ENCODE data around the gene EIF2S2.

EIF2S2 gene

DNA sequence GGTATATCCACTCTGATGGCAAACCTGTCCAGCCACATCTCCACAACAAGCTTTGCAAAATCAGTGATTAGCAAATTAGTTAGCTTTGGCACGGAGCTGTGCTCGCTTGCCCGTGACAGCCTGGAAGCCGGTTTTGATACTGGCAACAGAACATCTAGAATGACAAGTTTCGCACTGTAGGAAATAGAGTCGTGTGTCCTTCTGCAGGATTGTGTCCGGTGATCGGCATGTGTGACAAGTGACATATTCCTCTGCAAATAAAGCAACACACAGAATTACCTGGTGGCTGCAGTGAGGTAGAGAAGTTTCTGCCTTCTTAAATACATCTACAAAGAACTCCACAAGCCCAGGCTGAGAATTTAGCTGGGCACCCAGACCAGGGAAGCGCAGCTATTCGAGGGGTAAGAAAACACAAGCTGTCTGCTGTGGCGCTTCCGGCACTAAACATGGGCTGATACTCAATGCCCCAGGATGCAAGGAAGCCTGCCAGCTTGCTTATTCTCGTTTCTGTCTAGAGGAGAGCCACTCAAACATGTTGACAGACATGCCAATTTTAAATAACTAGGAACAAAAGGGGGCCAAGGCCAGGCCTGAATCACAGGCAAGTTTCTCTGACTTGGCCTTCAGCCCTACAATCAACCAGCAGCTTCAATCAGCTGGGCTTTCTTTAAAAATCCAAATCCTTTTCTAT lies 22.2 kb downstream of the EIF2S2 start:
- Histone ChIP-seq H3K27ac (no peak overlapping the region), H3K27me3 (no peaks in the 10 kb centered on the region), H3K4me1 (ENCODE audit: control insufficient read depth in 1 of 2, insufficient read depth in 1 of 2, low read depth in 1 of 2, low read length in 1 of 2) (no peaks in the 10 kb centered on the region), H3K9me3 (no peaks in the 10 kb centered on the region), H3K36me3 (peaks cover 92% of the 10 kb centered on the region), H3K4me3 (ENCODE audit: low read depth in 1 of 2, low read length in 1 of 2) (no peak overlapping the region)
- TF ChIP-seq, protein P1, sequence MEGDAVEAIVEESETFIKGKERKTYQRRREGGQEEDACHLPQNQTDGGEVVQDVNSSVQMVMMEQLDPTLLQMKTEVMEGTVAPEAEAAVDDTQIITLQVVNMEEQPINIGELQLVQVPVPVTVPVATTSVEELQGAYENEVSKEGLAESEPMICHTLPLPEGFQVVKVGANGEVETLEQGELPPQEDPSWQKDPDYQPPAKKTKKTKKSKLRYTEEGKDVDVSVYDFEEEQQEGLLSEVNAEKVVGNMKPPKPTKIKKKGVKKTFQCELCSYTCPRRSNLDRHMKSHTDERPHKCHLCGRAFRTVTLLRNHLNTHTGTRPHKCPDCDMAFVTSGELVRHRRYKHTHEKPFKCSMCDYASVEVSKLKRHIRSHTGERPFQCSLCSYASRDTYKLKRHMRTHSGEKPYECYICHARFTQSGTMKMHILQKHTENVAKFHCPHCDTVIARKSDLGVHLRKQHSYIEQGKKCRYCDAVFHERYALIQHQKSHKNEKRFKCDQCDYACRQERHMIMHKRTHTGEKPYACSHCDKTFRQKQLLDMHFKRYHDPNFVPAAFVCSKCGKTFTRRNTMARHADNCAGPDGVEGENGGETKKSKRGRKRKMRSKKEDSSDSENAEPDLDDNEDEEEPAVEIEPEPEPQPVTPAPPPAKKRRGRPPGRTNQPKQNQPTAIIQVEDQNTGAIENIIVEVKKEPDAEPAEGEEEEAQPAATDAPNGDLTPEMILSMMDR (IDR thresholded peaks at IDR 0.05): no peak

DNA sequence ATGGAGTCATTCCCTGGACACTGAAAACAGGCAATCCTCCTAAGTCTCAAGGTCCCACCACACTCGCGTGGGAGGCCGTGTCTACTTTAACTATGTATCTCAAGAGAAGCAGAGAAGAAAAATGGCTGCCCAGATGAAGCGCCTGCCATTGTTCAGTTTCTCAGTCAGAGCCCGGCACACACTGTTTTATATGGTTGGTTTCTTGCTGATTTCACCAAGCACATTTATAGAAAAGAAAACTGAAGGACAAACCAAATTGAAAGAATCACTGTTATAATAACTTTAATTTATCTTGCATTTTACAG lies 22.9 kb downstream of the EIF2S2 start:
- no peaks in the 10 kb centered on the region for H3K9me3 ChIP-seq
- H3K4me3 ChIP-seq (ENCODE audit: low read depth in 1 of 2, low read length in 1 of 2): no peak overlapping the region
- H3K4me1 ChIP-seq (ENCODE audit: control insufficient read depth in 1 of 2, insufficient read depth in 1 of 2, low read depth in 1 of 2, low read length in 1 of 2): no peaks in the 10 kb centered on the region
- H3K27me3 ChIP-seq: no peaks in the 10 kb centered on the region
- TF ChIP-seq, protein P1 (IDR thresholded peaks at IDR 0.05): no peak
- peaks cover 92% of the 10 kb centered on the region for H3K36me3 ChIP-seq
- H3K27ac ChIP-seq: no peak overlapping the region

DNA sequence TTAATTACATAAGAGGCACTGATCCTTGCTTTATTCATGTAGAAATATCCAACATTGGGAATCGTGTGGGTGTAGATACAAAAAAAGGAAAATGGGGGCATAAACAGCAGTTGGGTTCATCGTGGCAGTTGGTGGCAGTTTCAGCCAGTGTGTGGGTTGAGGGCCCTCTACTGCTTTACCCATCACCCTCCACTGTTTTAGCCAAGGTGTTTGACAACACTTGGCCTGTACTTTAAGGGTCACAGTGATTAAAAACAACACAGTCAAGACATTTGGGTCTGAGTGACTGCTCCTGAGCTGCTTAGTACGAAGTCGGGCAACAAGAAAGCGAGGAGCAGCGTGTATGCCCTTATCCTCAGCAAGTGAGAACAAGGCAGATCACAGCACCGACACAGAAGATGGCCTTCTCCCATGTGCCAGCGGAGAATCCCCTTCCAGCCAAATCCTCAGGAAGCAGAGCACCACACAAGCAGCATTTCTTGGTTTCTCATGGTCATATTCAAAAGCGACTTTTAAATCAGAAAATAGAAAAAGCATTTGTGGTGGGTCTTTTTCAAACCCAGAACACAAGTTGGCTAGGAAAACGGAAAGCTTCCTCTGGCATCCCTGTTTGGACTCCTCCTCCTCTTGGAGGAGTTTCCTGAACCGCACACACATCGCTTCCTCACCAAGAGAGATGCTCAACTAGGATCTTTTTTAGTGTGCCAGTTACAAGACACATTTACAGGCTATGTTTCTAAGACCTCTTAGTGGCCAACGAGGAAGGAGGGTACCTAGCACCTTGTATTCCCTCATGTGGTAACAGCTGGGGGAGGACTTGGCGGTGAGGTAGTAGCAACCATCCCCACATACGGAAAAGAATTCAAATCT lies 23.5 kb downstream of the EIF2S2 start:
- Histone ChIP-seq H3K36me3 (peaks cover 92% of the 10 kb centered on the region), H3K4me1 (ENCODE audit: control insufficient read depth in 1 of 2, insufficient read depth in 1 of 2, low read depth in 1 of 2, low read length in 1 of 2) (no peaks in the 10 kb centered on the region), H3K27me3 (no peaks in the 10 kb centered on the region), H3K4me3 (ENCODE audit: low read depth in 1 of 2, low read length in 1 of 2) (no peak overlapping the region), H3K27ac (no peak overlapping the region), H3K9me3 (no peaks in the 10 kb centered on the region)
- TF ChIP-seq, protein P1 (IDR thresholded peaks at IDR 0.05): no peak

DNA sequence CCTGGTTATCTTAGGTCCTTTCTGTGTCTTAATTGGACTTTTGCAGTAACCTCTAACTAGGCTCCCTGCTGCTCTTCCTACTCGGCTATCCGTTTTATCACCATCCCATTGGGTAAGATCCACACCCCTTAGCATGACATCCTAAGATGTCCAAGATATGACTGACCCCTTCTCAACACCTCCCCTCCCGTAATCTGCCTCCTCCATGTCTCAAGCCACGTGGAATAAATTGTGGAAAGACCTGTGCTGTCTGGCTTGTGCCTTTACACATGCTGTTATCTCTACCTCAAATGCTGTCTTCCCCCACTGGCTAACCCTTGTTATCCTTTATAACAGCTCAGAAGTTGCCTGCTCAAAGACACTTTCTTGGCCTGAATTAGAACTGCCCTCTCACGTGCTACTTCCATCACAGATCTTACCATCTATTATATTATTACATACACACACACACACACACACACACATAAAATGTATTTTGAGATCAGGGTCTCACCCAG lies 26.5 kb downstream of the EIF2S2 start:
- H3K9me3 ChIP-seq: no peaks in the 10 kb centered on the region
- peaks cover 96% of the 10 kb centered on the region for H3K36me3 ChIP-seq
- H3K27ac ChIP-seq: no peak overlapping the region
- H3K27me3 ChIP-seq: no peaks in the 10 kb centered on the region
- H3K4me3 ChIP-seq (ENCODE audit: low read depth in 1 of 2, low read length in 1 of 2): no peak overlapping the region
- no peaks in the 10 kb centered on the region for H3K4me1 ChIP-seq (ENCODE audit: control insufficient read depth in 1 of 2, insufficient read depth in 1 of 2, low read depth in 1 of 2, low read length in 1 of 2)
- TF ChIP-seq, protein P1 (IDR thresholded peaks at IDR 0.05): no peak

DNA sequence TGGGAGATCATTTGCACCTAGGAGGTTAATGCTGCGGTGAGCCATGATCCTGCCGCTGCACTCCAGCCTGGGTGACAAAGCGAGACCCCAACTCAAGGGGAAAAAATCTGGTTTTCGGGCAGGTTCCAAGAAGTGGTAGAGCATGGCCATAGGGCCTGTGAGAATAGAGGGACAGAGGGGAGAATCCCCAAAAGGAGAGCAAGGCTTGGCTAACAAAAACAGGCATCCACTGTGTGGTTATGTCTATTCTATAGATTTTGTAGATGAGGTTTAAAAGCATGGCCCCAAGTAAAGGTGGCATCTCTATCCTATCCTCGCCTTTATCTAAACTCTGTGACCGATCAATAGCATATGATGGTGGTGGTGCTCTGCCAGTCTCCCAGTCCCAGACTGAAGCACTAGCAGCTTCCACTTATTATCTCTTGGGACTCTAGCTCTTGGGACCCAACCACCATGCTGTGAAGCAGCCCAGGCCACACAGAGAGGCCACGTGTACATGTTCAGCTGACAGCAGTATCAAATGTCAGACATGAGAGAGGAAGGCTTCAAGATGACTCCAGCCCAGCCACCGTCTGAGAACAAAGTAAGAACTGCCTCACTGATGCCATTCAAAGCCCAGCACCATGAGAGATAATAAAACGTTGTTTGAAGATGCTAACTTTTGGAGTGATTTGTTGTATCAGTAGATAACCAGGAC lies 27.7 kb downstream of the EIF2S2 start:
- H3K27me3 ChIP-seq: no peaks in the 10 kb centered on the region
- TF ChIP-seq, protein P1 (IDR thresholded peaks at IDR 0.05): no peak
- H3K9me3 ChIP-seq: no peaks in the 10 kb centered on the region
- H3K4me1 ChIP-seq (ENCODE audit: control insufficient read depth in 1 of 2, insufficient read depth in 1 of 2, low read depth in 1 of 2, low read length in 1 of 2): no peaks in the 10 kb centered on the region
- peaks cover 96% of the 10 kb centered on the region for H3K36me3 ChIP-seq
- H3K27ac ChIP-seq: no peak overlapping the region
- H3K4me3 ChIP-seq (ENCODE audit: low read depth in 1 of 2, low read length in 1 of 2): no peak overlapping the region
